ENCODE results near the gene ZNHIT2.
"Not testable (repeated sequence)": the region's sequence is repeated elsewhere in the genome, so short reads cannot be mapped to it uniquely, and the experiment has no call there.

Gene ZNHIT2

GRCh38 chr11:65151331-65151899 lies 33.9 kb upstream of the ZNHIT2 start:
- H2AFZ ChIP-seq (ENCODE audit: low read length, unreplicated experiment), result no peak overlapping the region
- peaks cover 10% of the 10 kb centered on the region for H3K4me1 ChIP-seq (ENCODE audit: control insufficient read depth, insufficient read depth, low read length, unreplicated experiment)
- no peaks in the 10 kb centered on the region for H3K79me2 ChIP-seq (ENCODE audit: control insufficient read depth, insufficient read depth, low read length, unreplicated experiment)
- H3K27ac ChIP-seq (ENCODE audit: low read depth, low read length), result no peak overlapping the region
- no peak overlapping the region for H3K4me3 ChIP-seq (ENCODE audit: low read depth, low read length)
- no peaks in the 10 kb centered on the region for H3K27me3 ChIP-seq (ENCODE audit: insufficient read depth, low read length)
- no peaks in the 10 kb centered on the region for H3K36me3 ChIP-seq (ENCODE audit: insufficient read depth, low read length)

GRCh38 chr11:65150509-65151299 lies 33.2 kb upstream of the ZNHIT2 start:
- Histone ChIP-seq H3K4me1 (ENCODE audit: control insufficient read depth, insufficient read depth, low read length, unreplicated experiment) (peaks cover 10% of the 10 kb centered on the region), H3K27me3 (ENCODE audit: insufficient read depth, low read length) (no peaks in the 10 kb centered on the region), H3K79me2 (ENCODE audit: control insufficient read depth, insufficient read depth, low read length, unreplicated experiment) (no peaks in the 10 kb centered on the region), H3K4me3 (ENCODE audit: low read depth, low read length) (peak overlapping the region; percentile 52; the same call in 1 of the 2 replicates), H3K36me3 (ENCODE audit: insufficient read depth, low read length) (no peaks in the 10 kb centered on the region), H2AFZ (ENCODE audit: low read length, unreplicated experiment) (no peak overlapping the region), H3K27ac (ENCODE audit: low read depth, low read length) (peak overlapping the region; percentile 61; the same call in 1 of the 2 replicates)

DNA sequence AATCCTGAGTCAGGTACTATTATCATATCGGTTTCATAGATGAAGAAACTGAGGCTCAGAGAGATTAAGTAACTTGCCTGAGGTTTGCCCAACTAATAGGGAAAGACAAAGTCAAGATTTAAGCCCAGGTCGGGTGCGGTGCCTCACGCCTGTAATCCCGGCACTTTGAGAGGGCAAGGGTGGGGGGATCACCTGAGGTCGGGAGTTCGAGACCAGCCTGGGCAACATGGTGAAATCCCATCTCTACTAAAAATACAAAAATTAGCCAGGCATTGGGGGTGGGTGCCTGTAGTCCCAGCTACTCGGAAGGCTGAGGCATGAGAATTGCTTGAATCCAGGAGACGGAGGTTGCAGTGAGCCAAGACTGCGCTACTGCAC lies 32.6 kb upstream of the ZNHIT2 start:
- not testable (repeated sequence) for H3K36me3 ChIP-seq (ENCODE audit: insufficient read depth, low read length); H3K27me3 ChIP-seq (ENCODE audit: insufficient read depth, low read length); H3K79me2 ChIP-seq (ENCODE audit: control insufficient read depth, insufficient read depth, low read length, unreplicated experiment); H2AFZ ChIP-seq (ENCODE audit: low read length, unreplicated experiment)
- Histone ChIP-seq H3K27ac (ENCODE audit: low read depth, low read length) (peak overlapping the region; percentile 61; the same call in 1 of the 2 replicates), H3K4me3 (ENCODE audit: low read depth, low read length) (peak overlapping the region; percentile 52; the same call in 1 of the 2 replicates), H3K4me1 (ENCODE audit: control insufficient read depth, insufficient read depth, low read length, unreplicated experiment) (peaks cover 10% of the 10 kb centered on the region)

GRCh38 chr11:65148657-65149056 lies 31.2 kb upstream of the ZNHIT2 start:
- Histone ChIP-seq H2AFZ (ENCODE audit: low read length, unreplicated experiment) (no peak overlapping the region), H3K4me3 (ENCODE audit: low read depth, low read length) (no peak overlapping the region), H3K4me1 (ENCODE audit: control insufficient read depth, insufficient read depth, low read length, unreplicated experiment) (peaks cover 10% of the 10 kb centered on the region)

GRCh38 chr11:65147352-65148075 lies 30.0 kb upstream of the ZNHIT2 start:
- Histone ChIP-seq H3K27me3 (ENCODE audit: insufficient read depth, low read length) (no peaks in the 10 kb centered on the region), H3K4me1 (ENCODE audit: control insufficient read depth, insufficient read depth, low read length, unreplicated experiment) (peaks cover 10% of the 10 kb centered on the region)

More at GRCh38 chr11:65148657-65149056, 31.2 kb upstream of the ZNHIT2 start:
- H3K36me3 ChIP-seq (ENCODE audit: insufficient read depth, low read length), result no peaks in the 10 kb centered on the region
- no peaks in the 10 kb centered on the region for H3K79me2 ChIP-seq (ENCODE audit: control insufficient read depth, insufficient read depth, low read length, unreplicated experiment)
- no peaks in the 10 kb centered on the region for H3K27me3 ChIP-seq (ENCODE audit: insufficient read depth, low read length)
- no peak overlapping the region for H3K27ac ChIP-seq (ENCODE audit: low read depth, low read length)

GRCh38 chr11:65141896-65142494 lies 24.5 kb upstream of the ZNHIT2 start:
- H3K36me3 ChIP-seq (ENCODE audit: insufficient read depth, low read length), result no peaks in the 10 kb centered on the region
- no peaks in the 10 kb centered on the region for H3K4me1 ChIP-seq (ENCODE audit: control insufficient read depth, insufficient read depth, low read length, unreplicated experiment)
- no peak overlapping the region for H3K4me3 ChIP-seq (ENCODE audit: low read depth, low read length)

More at GRCh38 chr11:65147352-65148075, 30.0 kb upstream of the ZNHIT2 start:
- H3K27ac ChIP-seq (ENCODE audit: low read depth, low read length), result no peak overlapping the region
- no peak overlapping the region for H2AFZ ChIP-seq (ENCODE audit: low read length, unreplicated experiment)
- no peak overlapping the region for H3K4me3 ChIP-seq (ENCODE audit: low read depth, low read length)
- no peaks in the 10 kb centered on the region for H3K79me2 ChIP-seq (ENCODE audit: control insufficient read depth, insufficient read depth, low read length, unreplicated experiment)
- no peaks in the 10 kb centered on the region for H3K36me3 ChIP-seq (ENCODE audit: insufficient read depth, low read length)

GRCh38 chr11:65136515-65137096 lies 19.1 kb upstream of the ZNHIT2 start:
- peaks cover 9% of the 10 kb centered on the region; the same call in 1 of the 2 replicates for H3K27me3 ChIP-seq (ENCODE audit: insufficient read depth, low read length)
- H2AFZ ChIP-seq (ENCODE audit: low read length, unreplicated experiment), result no peak overlapping the region
- H3K4me1 ChIP-seq (ENCODE audit: control insufficient read depth, insufficient read depth, low read length, unreplicated experiment), result peaks cover 6% of the 10 kb centered on the region
- H3K4me3 ChIP-seq (ENCODE audit: low read depth, low read length), result no peak overlapping the region
- no peaks in the 10 kb centered on the region; the same call in 1 of the 2 replicates for H3K36me3 ChIP-seq (ENCODE audit: insufficient read depth, low read length)
- H3K79me2 ChIP-seq (ENCODE audit: control insufficient read depth, insufficient read depth, low read length, unreplicated experiment), result peaks cover 27% of the 10 kb centered on the region
- no peak overlapping the region for H3K27ac ChIP-seq (ENCODE audit: low read depth, low read length)

More at GRCh38 chr11:65141896-65142494, 24.5 kb upstream of the ZNHIT2 start:
- Histone ChIP-seq H3K27ac (ENCODE audit: low read depth, low read length) (no peak overlapping the region), H3K79me2 (ENCODE audit: control insufficient read depth, insufficient read depth, low read length, unreplicated experiment) (no peaks in the 10 kb centered on the region), H2AFZ (ENCODE audit: low read length, unreplicated experiment) (no peak overlapping the region), H3K27me3 (ENCODE audit: insufficient read depth, low read length) (peaks cover 9% of the 10 kb centered on the region; the same call in 1 of the 2 replicates)

- Histone ChIP-seq H3K4me1 (ENCODE audit: control insufficient read depth, insufficient read depth, low read length, unreplicated experiment) (peaks cover 6% of the 10 kb centered on the region), H2AFZ (ENCODE audit: low read length, unreplicated experiment) (no peak overlapping the region)
Measured at GRCh38 chr11:65135633-65136145, 18.2 kb upstream of the ZNHIT2 start.

GRCh38 chr11:65134952-65135632 lies 17.6 kb upstream of the ZNHIT2 start:
- peaks cover 3% of the 10 kb centered on the region; the same call in 1 of the 2 replicates for H3K36me3 ChIP-seq (ENCODE audit: insufficient read depth, low read length)
- H3K4me1 ChIP-seq (ENCODE audit: control insufficient read depth, insufficient read depth, low read length, unreplicated experiment), result peaks cover 6% of the 10 kb centered on the region
- peaks cover 29% of the 10 kb centered on the region for H3K79me2 ChIP-seq (ENCODE audit: control insufficient read depth, insufficient read depth, low read length, unreplicated experiment)
- H3K27ac ChIP-seq (ENCODE audit: low read depth, low read length), result peak overlapping the region; percentile 93
- peak overlapping the region; percentile 85 for H3K4me3 ChIP-seq (ENCODE audit: low read depth, low read length)
- peak overlapping the region; percentile 46 for H2AFZ ChIP-seq (ENCODE audit: low read length, unreplicated experiment)
- no peaks in the 10 kb centered on the region for H3K27me3 ChIP-seq (ENCODE audit: insufficient read depth, low read length)

More at GRCh38 chr11:65135633-65136145, 18.2 kb upstream of the ZNHIT2 start:
- Histone ChIP-seq H3K36me3 (ENCODE audit: insufficient read depth, low read length) (peaks cover 3% of the 10 kb centered on the region; the same call in 1 of the 2 replicates), H3K27me3 (ENCODE audit: insufficient read depth, low read length) (0 out of 2 replicates have a peak, but pooled peaks cover 1% of the 10 kb centered on the region), H3K79me2 (ENCODE audit: control insufficient read depth, insufficient read depth, low read length, unreplicated experiment) (peaks cover 29% of the 10 kb centered on the region), H3K27ac (ENCODE audit: low read depth, low read length) (no peak overlapping the region), H3K4me3 (ENCODE audit: low read depth, low read length) (peak overlapping the region; percentile 85)

All from ACC112 (cell line).